HCT116 (cell line): ENCODE results near the gene ACOD1. TPM values are rescaled to one million over a fixed set of nuclear protein-coding genes. Genes with fewer than 3 reads are reported as not detected.

ENCODE experiments used
- ATAC-seq: fragments of 200-7000 bp; cut with Tn5 transposase; 2 replicates; pipeline ENCODE4 v1.9.1; 2020; ENCODE audit warnings: mild to moderate bottlenecking, moderate library complexity
- BruUV-seq: library from RNA; stranded (reverse); fragments of 400-500 nt; replicated peaks from 2 replicates; lab custom pipeline; 2021; lab: Mats Ljungman, UMichigan
- CTCF ChIA-PET: fragments of 300-600 bp; sonication (Branson Sonifier 250); formaldehyde crosslinking; loops from one replicate; lab custom pipeline; 2021; ENCODE audit warnings: antibody characterized with exemption; lab: Charles Lee
- POLR2A ChIA-PET: fragments of 300-600, 350-600 bp; sonication (Branson Sonifier 250); formaldehyde crosslinking; loops from one replicate; lab custom pipeline; 2021; ENCODE audit warnings: antibody characterized with exemption; lab: Charles Lee
- RAD21 ChIA-PET, 2 experiments: fragments of 300-600 bp; sonication (Branson Sonifier 250); formaldehyde crosslinking; loops; one replicate each; lab custom pipeline; 2023; ENCODE audit warnings: low total read pairs in 2 of 2; ENCODE audit not compliant: uncharacterized antibody in 2 of 2, unreplicated experiment in 2 of 2, low non-redundant PET in 1 of 2; lab: Charles Lee
- DNase-seq: peaks from one replicate; pipeline ENCODE4 v3.0.0-alpha.2; 2010; ENCODE audit warnings: low read depth, low spot score
- H2AFZ ChIP-seq: fragments of 200-600 bp; shearing (Covaris generic), sonication (generic); 2 replicates; pipeline ENCODE4 v1.6.1; 2017; ENCODE audit warnings: low read depth, mixed run types, mixed read lengths, antibody characterized with exemption, low read length; ENCODE audit not compliant: poor library complexity, severe bottlenecking
- H3K27ac ChIP-seq: 2 replicates; pipeline ENCODE4 v1.5.1; 2012; ENCODE audit warnings: low read depth, low read length
- H3K27me3 ChIP-seq: fragments of 200-600 bp; sonication (generic); 2 replicates; pipeline ENCODE4 v1.6.1; 2016; ENCODE audit warnings: mixed run types, low read length, mixed read lengths; ENCODE audit not compliant: insufficient read depth
- H3K36me3 ChIP-seq, 2 experiments: fragments of 200-500 bp in 1 of 2; fragments of 200-600 bp in 1 of 2; sonication (Bioruptor generic) in 1 of 2; sonication (generic) in 1 of 2; 2 replicates each; pipeline versions ENCODE4 v1.5.1 to v1.6.1; 2014 to 2016; ENCODE audit warnings: low read length in 2 of 2, inconsistent platforms in 1 of 2, mixed read lengths in 1 of 2, mixed run types in 1 of 2; ENCODE audit not compliant: insufficient read depth in 2 of 2, control insufficient read depth in 1 of 2
- H3K4me1 ChIP-seq, 2 experiments: fragments of 200-600 bp in 1 of 2; sonication (generic) in 1 of 2; 2 replicates each; pipeline versions ENCODE4 v1.5.1 to v1.6.1; 2012 to 2017; ENCODE audit warnings: low read length in 2 of 2, inconsistent platforms in 1 of 2, mild to moderate bottlenecking in 1 of 2, mixed read lengths in 1 of 2, mixed run types in 1 of 2, moderate library complexity in 1 of 2; ENCODE audit not compliant: insufficient read depth in 2 of 2, control insufficient read depth in 1 of 2
- H3K4me2 ChIP-seq: fragments of 200-600 bp; sonication (generic); 2 replicates; pipeline ENCODE4 v1.6.1; 2017; ENCODE audit warnings: mixed run types, low read length, mixed read lengths
- H3K4me3 ChIP-seq, 2 experiments: fragments of 200-600 bp in 1 of 2; sonication (generic) in 1 of 2; replicated peaks in 1 of 2; 2 replicates each; pipeline ENCODE4 v1.5.1; 2011 to 2016; ENCODE audit warnings: low read length in 2 of 2, control low read depth in 1 of 2, low read depth in 1 of 2, mild to moderate bottlenecking in 1 of 2, mixed read lengths in 1 of 2, mixed run types in 1 of 2
- H3K79me2 ChIP-seq: fragments of 200-600 bp; sonication (generic); 2 replicates; pipeline ENCODE4 v1.6.1; 2017; ENCODE audit warnings: mild to moderate bottlenecking, mixed run types, low read length, moderate library complexity, mixed read lengths; ENCODE audit not compliant: insufficient read depth
- H3K9ac ChIP-seq: fragments of 200-600 bp; sonication (generic); 2 replicates; pipeline ENCODE4 v1.6.1; 2016; ENCODE audit warnings: low read length, mixed read lengths
- H3K9me2 ChIP-seq: fragments of 200-600 bp; sonication (generic), shearing (Covaris generic); 2 replicates; pipeline ENCODE4 v1.6.1; 2017; ENCODE audit warnings: mixed run types, mild to moderate bottlenecking, moderate library complexity; ENCODE audit not compliant: insufficient read depth
- H3K9me3 ChIP-seq, 2 experiments: fragments of 200-500 bp in 1 of 2; fragments of 200-600 bp in 1 of 2; sonication (Bioruptor generic) in 1 of 2; sonication (generic) in 1 of 2; 2 replicates each; pipeline ENCODE4 v1.6.1; 2014 to 2017; ENCODE audit warnings: low read length in 2 of 2, mixed read lengths in 2 of 2, inconsistent platforms in 1 of 2, low read depth in 1 of 2, mild to moderate bottlenecking in 1 of 2, mixed run types in 1 of 2, moderate library complexity in 1 of 2; ENCODE audit not compliant: control insufficient read depth in 1 of 2, insufficient read depth in 1 of 2
- H4K20me1 ChIP-seq: fragments of 200-600 bp; sonication (generic), shearing (Covaris generic); 2 replicates; pipeline ENCODE4 v1.6.1; 2017; ENCODE audit warnings: mixed run types, mild to moderate bottlenecking, moderate library complexity; ENCODE audit not compliant: insufficient read depth
- ATF3 ChIP-seq: IDR thresholded peaks from 2 replicates; pipeline ENCODE4 v1.6.1; 2012
- CBX3 ChIP-seq: IDR thresholded peaks from 2 replicates; pipeline ENCODE4 v1.6.1; 2012; ENCODE audit warnings: low read depth
- CEBPB ChIP-seq: IDR thresholded peaks from 2 replicates; pipeline ENCODE4 v1.6.1; 2012; ENCODE audit warnings: low read depth
- ELF1 ChIP-seq: IDR thresholded peaks from 2 replicates; pipeline ENCODE4 v1.6.1; 2012; ENCODE audit warnings: low read depth, borderline replicate concordance
- EZH2phosphoT487 ChIP-seq: fragments of 200-600 bp; IDR thresholded peaks from 2 replicates; pipeline ENCODE4 v1.6.1; 2018; ENCODE audit warnings: antibody characterized with exemption, borderline replicate concordance
- FOSL1 ChIP-seq: IDR thresholded peaks from 2 replicates; pipeline ENCODE4 v1.6.1; 2012; ENCODE audit warnings: low read depth
- JUND ChIP-seq: IDR thresholded peaks from 2 replicates; pipeline ENCODE4 v1.6.1; 2012
- POLR2A ChIP-seq: IDR thresholded peaks from 2 replicates; pipeline ENCODE4 v1.7.0; 2011; ENCODE audit warnings: borderline replicate concordance; ENCODE audit not compliant: insufficient read depth, insufficient read length; ENCODE audit errors: extremely low read depth
- SP1 ChIP-seq: IDR thresholded peaks from 2 replicates; pipeline ENCODE4 v1.6.1; 2012; ENCODE audit warnings: low read depth
- TCF7L2 ChIP-seq: IDR thresholded peaks from 2 replicates; pipeline ENCODE4 v1.7.0; 2011; ENCODE audit warnings: borderline replicate concordance, inconsistent platforms; ENCODE audit not compliant: insufficient read depth, insufficient read length; ENCODE audit errors: extremely low read depth
- ZFX ChIP-seq: fragments of 450-650 bp; IDR thresholded peaks from 2 replicates; pipeline ENCODE4 v1.6.1; 2017
- intact Hi-C: fragments of 100-400 bp; cut with micrococcal nuclease; formaldehyde crosslinking; loops from 2 replicates; pipeline ENCODE4 v1.10.0; 2022
- total RNA-seq: library from RNA; stranded (reverse); gene quantifications from one replicate; pipeline ENCODE4 v1.2.1, GENCODE V29; 2021; ENCODE audit not compliant: unreplicated experiment
- TF ChIP-seq, protein P1 (sequence below): IDR thresholded peaks from 2 replicates; pipeline ENCODE4 v1.6.1; 2012; ENCODE audit warnings: low read depth
- TF ChIP-seq, protein P2 (sequence below), 3 experiments: fragments of 200-600 bp in 1 of 3; sonication (generic) in 1 of 3; IDR thresholded peaks in 2 of 3; conservative IDR thresholded peaks in 1 of 3; 2 replicates each; pipeline ENCODE4 v1.5.1; 2012 to 2017; ENCODE audit warnings: low read depth in 2 of 3, low read length in 2 of 3, antibody characterized with exemption in 1 of 3, borderline replicate concordance in 1 of 3, control low read depth in 1 of 3, mild to moderate bottlenecking in 1 of 3, mixed read lengths in 1 of 3, mixed run types in 1 of 3, moderate library complexity in 1 of 3; ENCODE audit not compliant: insufficient read depth in 1 of 3

Gene ACOD1
- total RNA-seq, 1 experiment from 2014 or later = not detected

GRCh38 chr13:76925115-76925514 lies 23.2 kb upstream of the ACOD1 start:
- Histone ChIP-seq H3K9ac (no peak overlapping the region), H3K9me2 (no peaks in the 10 kb centered on the region), H3K79me2 (no peaks in the 10 kb centered on the region), H3K27me3 (no peaks in the 10 kb centered on the region), H2AFZ (no peak overlapping the region), H3K4me3 (no peak overlapping the region), H3K4me2 (no peak overlapping the region), H3K27ac (no peak overlapping the region), H3K36me3 (no peaks in the 10 kb centered on the region), H3K9me3 (no peaks in the 10 kb centered on the region), H3K4me1 (no peaks in the 10 kb centered on the region), H4K20me1 (no peaks in the 10 kb centered on the region)
- no TSS peak for BruUV-seq
- ChIA-PET RAD21 (no interaction called here), CTCF (no interaction called here), POLR2A (no interaction called here)
- intact Hi-C loops = no loop called here
- TF ChIP-seq CEBPB = no peak
- TF ChIP-seq, protein P1, sequence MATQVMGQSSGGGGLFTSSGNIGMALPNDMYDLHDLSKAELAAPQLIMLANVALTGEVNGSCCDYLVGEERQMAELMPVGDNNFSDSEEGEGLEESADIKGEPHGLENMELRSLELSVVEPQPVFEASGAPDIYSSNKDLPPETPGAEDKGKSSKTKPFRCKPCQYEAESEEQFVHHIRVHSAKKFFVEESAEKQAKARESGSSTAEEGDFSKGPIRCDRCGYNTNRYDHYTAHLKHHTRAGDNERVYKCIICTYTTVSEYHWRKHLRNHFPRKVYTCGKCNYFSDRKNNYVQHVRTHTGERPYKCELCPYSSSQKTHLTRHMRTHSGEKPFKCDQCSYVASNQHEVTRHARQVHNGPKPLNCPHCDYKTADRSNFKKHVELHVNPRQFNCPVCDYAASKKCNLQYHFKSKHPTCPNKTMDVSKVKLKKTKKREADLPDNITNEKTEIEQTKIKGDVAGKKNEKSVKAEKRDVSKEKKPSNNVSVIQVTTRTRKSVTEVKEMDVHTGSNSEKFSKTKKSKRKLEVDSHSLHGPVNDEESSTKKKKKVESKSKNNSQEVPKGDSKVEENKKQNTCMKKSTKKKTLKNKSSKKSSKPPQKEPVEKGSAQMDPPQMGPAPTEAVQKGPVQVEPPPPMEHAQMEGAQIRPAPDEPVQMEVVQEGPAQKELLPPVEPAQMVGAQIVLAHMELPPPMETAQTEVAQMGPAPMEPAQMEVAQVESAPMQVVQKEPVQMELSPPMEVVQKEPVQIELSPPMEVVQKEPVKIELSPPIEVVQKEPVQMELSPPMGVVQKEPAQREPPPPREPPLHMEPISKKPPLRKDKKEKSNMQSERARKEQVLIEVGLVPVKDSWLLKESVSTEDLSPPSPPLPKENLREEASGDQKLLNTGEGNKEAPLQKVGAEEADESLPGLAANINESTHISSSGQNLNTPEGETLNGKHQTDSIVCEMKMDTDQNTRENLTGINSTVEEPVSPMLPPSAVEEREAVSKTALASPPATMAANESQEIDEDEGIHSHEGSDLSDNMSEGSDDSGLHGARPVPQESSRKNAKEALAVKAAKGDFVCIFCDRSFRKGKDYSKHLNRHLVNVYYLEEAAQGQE = no peak
- no peak for TF ChIP-seq SP1
- TF ChIP-seq POLR2A = no peak
- no peak for TF ChIP-seq ATF3
- no peak for TF ChIP-seq ELF1
- no peak for TF ChIP-seq TCF7L2
- TF ChIP-seq FOSL1 = no peak
- TF ChIP-seq CBX3 = no peak
- TF ChIP-seq JUND = no peak
- TF ChIP-seq, protein P2, sequence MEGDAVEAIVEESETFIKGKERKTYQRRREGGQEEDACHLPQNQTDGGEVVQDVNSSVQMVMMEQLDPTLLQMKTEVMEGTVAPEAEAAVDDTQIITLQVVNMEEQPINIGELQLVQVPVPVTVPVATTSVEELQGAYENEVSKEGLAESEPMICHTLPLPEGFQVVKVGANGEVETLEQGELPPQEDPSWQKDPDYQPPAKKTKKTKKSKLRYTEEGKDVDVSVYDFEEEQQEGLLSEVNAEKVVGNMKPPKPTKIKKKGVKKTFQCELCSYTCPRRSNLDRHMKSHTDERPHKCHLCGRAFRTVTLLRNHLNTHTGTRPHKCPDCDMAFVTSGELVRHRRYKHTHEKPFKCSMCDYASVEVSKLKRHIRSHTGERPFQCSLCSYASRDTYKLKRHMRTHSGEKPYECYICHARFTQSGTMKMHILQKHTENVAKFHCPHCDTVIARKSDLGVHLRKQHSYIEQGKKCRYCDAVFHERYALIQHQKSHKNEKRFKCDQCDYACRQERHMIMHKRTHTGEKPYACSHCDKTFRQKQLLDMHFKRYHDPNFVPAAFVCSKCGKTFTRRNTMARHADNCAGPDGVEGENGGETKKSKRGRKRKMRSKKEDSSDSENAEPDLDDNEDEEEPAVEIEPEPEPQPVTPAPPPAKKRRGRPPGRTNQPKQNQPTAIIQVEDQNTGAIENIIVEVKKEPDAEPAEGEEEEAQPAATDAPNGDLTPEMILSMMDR (IDR thresholded peaks at IDR 0.05 in 2 of 3, conservative IDR thresholded peaks at IDR 0.05 in 1 of 3; ENCODE audit: borderline replicate concordance in 1 of 3, insufficient read depth in 1 of 3, low read depth in 2 of 3, low read length in 2 of 3) = no peak
- TF ChIP-seq EZH2phosphoT487 = no peak
- TF ChIP-seq ZFX = no peak
- 0 out of 2 replicates have a peak, but pooled peaks have one; percentile 30 for ATAC-seq
- no peak for DNase-seq
